ENCODE measurements around the gene RPL31. TPM values are rescaled to one million over a fixed set of nuclear protein-coding genes. Genes with fewer than 3 reads are reported as not detected.

The RPL31 gene
- total RNA-seq, 1 donor from 2014 or later: 1,828 TPM

DNA sequence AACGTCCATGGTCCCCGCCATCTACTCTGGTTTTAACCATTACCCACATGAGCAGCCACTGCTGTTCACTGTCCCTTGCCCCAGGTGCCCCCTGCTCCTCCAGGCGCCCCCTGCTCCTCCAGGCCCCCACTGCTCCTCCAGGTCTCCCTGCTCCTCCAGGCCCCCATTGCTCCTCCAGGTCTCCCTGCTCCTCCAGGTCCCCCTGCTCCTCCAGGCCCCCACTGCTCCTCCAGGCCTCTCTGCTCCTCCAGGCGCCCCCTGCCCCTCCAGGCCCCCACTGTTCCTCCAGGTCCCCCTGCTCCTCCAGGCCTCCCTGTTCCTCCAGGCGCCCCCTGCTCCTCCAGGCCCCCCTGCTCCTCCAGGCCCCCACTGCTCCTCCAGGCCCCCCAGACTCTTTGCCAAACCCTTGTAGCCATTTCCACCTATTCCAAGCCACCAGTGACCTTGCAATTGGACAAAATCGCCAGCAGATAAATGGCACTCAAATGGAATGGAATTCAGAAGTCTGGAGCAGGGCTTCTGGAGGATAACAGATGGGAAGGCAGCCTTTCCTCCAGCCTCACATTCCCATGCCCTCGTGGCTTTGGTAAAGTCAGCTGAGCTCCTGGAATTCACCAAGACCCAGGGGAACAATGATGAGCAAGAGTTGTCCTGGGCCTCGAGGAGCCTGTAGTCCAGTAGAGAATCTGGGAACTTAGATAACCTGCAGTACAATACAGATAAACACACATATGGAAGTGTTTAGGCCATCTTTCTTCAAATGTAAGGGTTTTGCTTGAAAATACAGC lies 13.3 kb upstream of the RPL31 start:
- DNase-seq (no peak), ATAC-seq (ENCODE audit: low read depth) (no peak)
- POLR2A ChIA-PET: no interaction called here
- no peaks in the 10 kb centered on the region for H3K9me3 Mint-ChIP-seq
- peaks cover 3% of the 10 kb centered on the region for H3K27me3 Mint-ChIP-seq
- intact Hi-C loops (cut with micrococcal nuclease): no loop called here
- H3K4me1 Mint-ChIP-seq: peaks cover 5% of the 10 kb centered on the region
- TF ChIP-seq, protein P1, sequence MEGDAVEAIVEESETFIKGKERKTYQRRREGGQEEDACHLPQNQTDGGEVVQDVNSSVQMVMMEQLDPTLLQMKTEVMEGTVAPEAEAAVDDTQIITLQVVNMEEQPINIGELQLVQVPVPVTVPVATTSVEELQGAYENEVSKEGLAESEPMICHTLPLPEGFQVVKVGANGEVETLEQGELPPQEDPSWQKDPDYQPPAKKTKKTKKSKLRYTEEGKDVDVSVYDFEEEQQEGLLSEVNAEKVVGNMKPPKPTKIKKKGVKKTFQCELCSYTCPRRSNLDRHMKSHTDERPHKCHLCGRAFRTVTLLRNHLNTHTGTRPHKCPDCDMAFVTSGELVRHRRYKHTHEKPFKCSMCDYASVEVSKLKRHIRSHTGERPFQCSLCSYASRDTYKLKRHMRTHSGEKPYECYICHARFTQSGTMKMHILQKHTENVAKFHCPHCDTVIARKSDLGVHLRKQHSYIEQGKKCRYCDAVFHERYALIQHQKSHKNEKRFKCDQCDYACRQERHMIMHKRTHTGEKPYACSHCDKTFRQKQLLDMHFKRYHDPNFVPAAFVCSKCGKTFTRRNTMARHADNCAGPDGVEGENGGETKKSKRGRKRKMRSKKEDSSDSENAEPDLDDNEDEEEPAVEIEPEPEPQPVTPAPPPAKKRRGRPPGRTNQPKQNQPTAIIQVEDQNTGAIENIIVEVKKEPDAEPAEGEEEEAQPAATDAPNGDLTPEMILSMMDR (IDR thresholded peaks at IDR 0.05): no peak
- H3K27ac Mint-ChIP-seq: no peak overlapping the region
- no peak overlapping the region for H3K4me3 Mint-ChIP-seq
- no peaks in the 10 kb centered on the region for H3K36me3 Mint-ChIP-seq (ENCODE audit: low read depth)
- CTCF ChIA-PET: interaction anchor here (0.8 to 4.5 kb wide), 3 partner anchors 381 to 726 kb away, joined by 3 to 47 read pairs (median 10); no protein-coding TSS in a partner anchor

GRCh38 chr2:100989666-100990065 lies 12.4 kb upstream of the RPL31 start:
- no peak for ATAC-seq (ENCODE audit: low read depth)
- no peak overlapping the region for H3K27ac Mint-ChIP-seq
- TF ChIP-seq, protein P1 (IDR thresholded peaks at IDR 0.05): no peak
- DNase-seq: no peak
- intact Hi-C loops (cut with micrococcal nuclease): loop anchor here (5.0 kb wide), 1 partner anchor 1432 kb away; no protein-coding TSS in a partner anchor
- ChIA-PET POLR2A (no interaction called here), CTCF (interaction anchor here (0.8 kb wide), 1 partner anchor 727 kb away, joined by 3 read pairs; no protein-coding TSS in a partner anchor)
- H3K4me3 Mint-ChIP-seq: no peak overlapping the region
- H3K27me3 Mint-ChIP-seq: peaks cover 3% of the 10 kb centered on the region
- no peaks in the 10 kb centered on the region for H3K36me3 Mint-ChIP-seq (ENCODE audit: low read depth)
- H3K4me1 Mint-ChIP-seq: peaks cover 5% of the 10 kb centered on the region
- H3K9me3 Mint-ChIP-seq: no peaks in the 10 kb centered on the region

GRCh38 chr2:100990166-100990565 lies 11.9 kb upstream of the RPL31 start:
- H3K4me3 Mint-ChIP-seq: no peak overlapping the region
- POLR2A ChIA-PET: interaction anchor here (0.6 kb wide), 1 partner anchor 1348 kb away, joined by 7 read pairs; no protein-coding TSS in a partner anchor
- H3K27ac Mint-ChIP-seq: no peak overlapping the region
- CTCF ChIA-PET: no interaction called here
- ATAC-seq (ENCODE audit: low read depth): no peak
- no peaks in the 10 kb centered on the region for H3K27me3 Mint-ChIP-seq
- H3K9me3 Mint-ChIP-seq: no peaks in the 10 kb centered on the region
- no peak for DNase-seq
- intact Hi-C loops (cut with micrococcal nuclease): loop anchor here (5.0 kb wide), 1 partner anchor 1433 kb away; no protein-coding TSS in a partner anchor
- H3K36me3 Mint-ChIP-seq (ENCODE audit: low read depth): no peaks in the 10 kb centered on the region
- H3K4me1 Mint-ChIP-seq: peaks cover 5% of the 10 kb centered on the region
- TF ChIP-seq, protein P1 (IDR thresholded peaks at IDR 0.05): no peak

DNA sequence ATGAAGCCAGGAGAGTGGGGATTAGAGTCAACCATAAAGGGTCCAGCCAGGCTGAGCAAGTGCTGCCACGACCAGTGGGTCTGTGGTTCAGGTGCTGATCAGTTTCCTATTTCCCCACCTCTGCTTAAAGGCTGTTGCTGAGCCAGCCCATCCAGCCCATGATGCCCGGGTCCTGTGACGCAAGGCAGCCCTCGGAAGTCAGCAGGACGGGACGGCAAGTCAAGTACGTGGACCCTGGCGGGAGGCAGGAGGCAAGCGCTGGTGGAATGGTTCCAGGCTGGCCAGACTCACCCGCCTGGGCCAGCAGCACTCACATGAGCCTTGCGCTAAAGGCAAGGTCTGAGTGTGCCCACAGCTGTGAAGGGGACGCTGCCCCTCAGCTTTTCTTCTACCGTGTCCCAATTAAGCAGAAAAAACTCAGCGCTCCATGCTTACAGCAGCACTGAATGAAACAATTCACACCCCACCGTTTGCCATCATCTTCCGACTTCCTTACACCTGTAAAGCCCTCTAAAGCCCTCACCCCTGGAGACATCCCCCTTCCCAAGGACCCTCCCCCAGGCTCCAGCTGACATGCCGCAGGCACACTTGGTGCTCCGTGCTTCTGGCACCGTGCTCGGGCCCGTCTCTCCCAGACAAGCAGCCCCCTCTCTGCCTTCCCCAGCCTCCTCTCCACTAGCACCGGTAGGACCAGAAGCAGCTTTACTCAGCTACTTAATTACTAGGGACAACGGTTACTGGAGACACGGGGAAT lies 11.3 kb upstream of the RPL31 start:
- ATAC-seq (ENCODE audit: low read depth): no peak
- Mint-ChIP-seq H3K4me1 (peaks cover 5% of the 10 kb centered on the region), H3K4me3 (no peak overlapping the region), H3K27me3 (no peaks in the 10 kb centered on the region), H3K9me3 (no peaks in the 10 kb centered on the region), H3K36me3 (ENCODE audit: low read depth) (no peaks in the 10 kb centered on the region), H3K27ac (no peak overlapping the region)
- POLR2A ChIA-PET: interaction anchor here (0.6 kb wide), 1 partner anchor 1348 kb away, joined by 7 read pairs; no protein-coding TSS in a partner anchor
- TF ChIP-seq, protein P1 (IDR thresholded peaks at IDR 0.05): no peak
- intact Hi-C loops (cut with micrococcal nuclease): loop anchor here (5.0 kb wide), 1 partner anchor 1434 kb away; no protein-coding TSS in a partner anchor
- no peak for DNase-seq
- CTCF ChIA-PET: interaction anchor here (1.0 kb wide), 1 partner anchor 381 kb away, joined by 3 read pairs; no protein-coding TSS in a partner anchor

DNA sequence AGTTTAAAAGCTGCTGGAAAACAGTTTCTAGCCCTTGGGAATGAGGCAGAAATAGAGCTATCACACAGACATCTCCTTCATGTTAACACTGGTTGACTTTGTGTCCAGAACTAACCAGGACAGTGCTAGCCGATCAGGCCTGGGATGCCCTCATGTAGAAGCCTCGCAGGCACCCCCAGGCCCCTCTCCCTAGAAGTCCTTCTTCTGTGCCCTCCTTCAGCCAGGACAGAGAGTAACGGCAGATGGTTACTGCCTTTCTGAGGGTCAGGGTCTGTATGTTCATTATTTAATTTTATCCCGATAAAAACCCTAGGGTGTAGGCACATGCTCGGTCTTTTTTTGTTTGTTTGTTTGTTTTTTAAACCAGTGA lies 10.7 kb upstream of the RPL31 start:
- H3K27me3 Mint-ChIP-seq: no peaks in the 10 kb centered on the region
- no peaks in the 10 kb centered on the region for H3K9me3 Mint-ChIP-seq
- TF ChIP-seq, protein P1 (IDR thresholded peaks at IDR 0.05): no peak
- H3K4me1 Mint-ChIP-seq: peaks cover 5% of the 10 kb centered on the region
- no peaks in the 10 kb centered on the region for H3K36me3 Mint-ChIP-seq (ENCODE audit: low read depth)
- intact Hi-C loops (cut with micrococcal nuclease): loop anchor here (5.0 kb wide), 1 partner anchor 1434 kb away; no protein-coding TSS in a partner anchor
- DNase-seq (no peak), ATAC-seq (ENCODE audit: low read depth) (no peak)
- H3K4me3 Mint-ChIP-seq: no peak overlapping the region
- POLR2A ChIA-PET: no interaction called here
- CTCF ChIA-PET: interaction anchor here (1.0 kb wide), 1 partner anchor 381 kb away, joined by 3 read pairs; no protein-coding TSS in a partner anchor
- H3K27ac Mint-ChIP-seq: no peak overlapping the region

Measured in activated B cell treated with CpG ODN at 0.5 μM for 24 hours (primary cell).